ENCODE measurements around the gene NPTXR.
"Not testable (repeated sequence)": the region's sequence is repeated elsewhere in the genome, so short reads cannot be mapped to it uniquely, and the experiment has no call there.

Gene NPTXR

GRCh38 chr22:38868886-38869381 lies 25.1 kb upstream of the NPTXR start:
- DNase-seq (ENCODE audit: low read depth): peak; percentile 69

- no peak for DNase-seq (ENCODE audit: low read depth)
Measured at GRCh38 chr22:38868286-38868721, 24.5 kb upstream of the NPTXR start.

- DNase-seq (ENCODE audit: low read depth): no peak
Measured at GRCh38 chr22:38867471-38868285, 23.9 kb upstream of the NPTXR start.

GRCh38 chr22:38867124-38867455 lies 23.3 kb upstream of the NPTXR start:
- no peak for DNase-seq (ENCODE audit: low read depth)

- DNase-seq (ENCODE audit: low read depth): no peak
Measured at GRCh38 chr22:38866399-38867123, 22.7 kb upstream of the NPTXR start.

GRCh38 chr22:38866024-38866398 lies 22.2 kb upstream of the NPTXR start:
- DNase-seq (ENCODE audit: low read depth): no peak

GRCh38 chr22:38865201-38866023 lies 21.6 kb upstream of the NPTXR start:
- no peak for DNase-seq (ENCODE audit: low read depth)

- DNase-seq (ENCODE audit: low read depth): no peak
Measured at GRCh38 chr22:38864361-38865191, 20.7 kb upstream of the NPTXR start.

GRCh38 chr22:38863531-38864131 lies 19.8 kb upstream of the NPTXR start:
- DNase-seq (ENCODE audit: low read depth): no peak

- no peak for DNase-seq (ENCODE audit: low read depth)
Measured at GRCh38 chr22:38862375-38863329, 18.8 kb upstream of the NPTXR start.

- no peak for DNase-seq (ENCODE audit: low read depth)
Measured at GRCh38 chr22:38861927-38862326, 18.1 kb upstream of the NPTXR start.

- no peak for DNase-seq (ENCODE audit: low read depth)
Measured at GRCh38 chr22:38861170-38861876, 17.5 kb upstream of the NPTXR start.

GRCh38 chr22:38860283-38861169 lies 16.7 kb upstream of the NPTXR start:
- DNase-seq (ENCODE audit: low read depth): no peak

- no peak for DNase-seq (ENCODE audit: low read depth)
Measured at GRCh38 chr22:38859581-38860282, 15.9 kb upstream of the NPTXR start.

GRCh38 chr22:38858492-38858891 lies 14.7 kb upstream of the NPTXR start:
- DNase-seq (ENCODE audit: low read depth): no peak

- DNase-seq (ENCODE audit: low read depth): not testable (repeated sequence)
Measured at GRCh38 chr22:38854476-38854875, 10.6 kb upstream of the NPTXR start.

- DNase-seq (ENCODE audit: low read depth): not testable (repeated sequence)
Measured at GRCh38 chr22:38853883-38854282, 10.1 kb upstream of the NPTXR start.

GRCh38 chr22:38853196-38853651 lies 9.4 kb upstream of the NPTXR start:
- DNase-seq (ENCODE audit: low read depth): no peak

All from stimulated activated CD8-positive, alpha-beta memory T cell treated with anti-CD3 and anti-CD28 coated beads, Interleukin-12 subunit alpha, Interleukin-12 subunit beta, amount 100 ng/mL, for 4 hours (primary cell).